ENCODE measurements around the gene ZNF157.
"Not testable (repeated sequence)": the region's sequence is repeated elsewhere in the genome, so short reads cannot be mapped to it uniquely, and the experiment has no call there.

Gene ZNF157

DNA sequence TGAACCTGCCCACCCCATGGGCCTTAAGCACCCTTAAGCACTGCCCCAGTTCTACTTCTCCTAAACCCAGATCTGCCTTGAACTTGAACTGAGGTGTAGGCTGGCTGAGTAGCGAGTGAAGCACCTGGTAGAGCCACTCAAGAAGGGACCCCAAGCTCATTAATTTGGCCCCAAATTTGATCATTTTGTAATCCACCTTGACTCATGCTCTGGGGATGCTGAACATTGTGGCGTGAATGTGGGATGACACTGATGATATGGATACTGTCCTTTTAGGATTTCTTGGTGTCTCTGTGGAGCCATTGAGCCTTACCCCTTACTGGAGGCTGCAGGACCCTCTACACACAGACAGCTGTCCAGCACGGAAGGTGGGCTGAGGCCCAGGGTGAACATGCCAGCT is at the start of gene ZNF157:
TSS of gene ZNF157 (plus strand) at position 301 of the 400 bp plus-strand sequence. CDS start at position 392, 91 bp downstream.
- DNase-seq = no peak

DNA sequence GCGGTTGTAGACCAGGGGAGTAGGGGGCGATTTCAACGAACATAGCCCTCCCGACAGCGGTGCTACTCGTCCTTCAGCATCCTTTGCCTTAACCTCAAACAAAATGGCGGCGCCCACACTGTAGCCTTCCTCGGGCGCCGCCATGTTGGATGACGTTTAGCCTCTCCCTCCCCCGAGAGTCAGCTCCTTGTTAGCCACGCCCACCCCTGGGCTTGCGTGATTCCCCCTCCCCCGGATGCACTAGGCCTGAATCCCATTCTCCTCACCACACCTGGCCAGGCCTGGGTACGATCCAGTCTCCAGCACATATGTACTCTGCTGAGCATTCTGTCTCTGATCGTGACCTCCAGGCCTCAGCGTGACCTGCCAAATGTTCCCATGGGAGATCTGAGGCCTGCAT is 49.0 kb upstream of the ZNF157 start:
- no peak for DNase-seq

DNA sequence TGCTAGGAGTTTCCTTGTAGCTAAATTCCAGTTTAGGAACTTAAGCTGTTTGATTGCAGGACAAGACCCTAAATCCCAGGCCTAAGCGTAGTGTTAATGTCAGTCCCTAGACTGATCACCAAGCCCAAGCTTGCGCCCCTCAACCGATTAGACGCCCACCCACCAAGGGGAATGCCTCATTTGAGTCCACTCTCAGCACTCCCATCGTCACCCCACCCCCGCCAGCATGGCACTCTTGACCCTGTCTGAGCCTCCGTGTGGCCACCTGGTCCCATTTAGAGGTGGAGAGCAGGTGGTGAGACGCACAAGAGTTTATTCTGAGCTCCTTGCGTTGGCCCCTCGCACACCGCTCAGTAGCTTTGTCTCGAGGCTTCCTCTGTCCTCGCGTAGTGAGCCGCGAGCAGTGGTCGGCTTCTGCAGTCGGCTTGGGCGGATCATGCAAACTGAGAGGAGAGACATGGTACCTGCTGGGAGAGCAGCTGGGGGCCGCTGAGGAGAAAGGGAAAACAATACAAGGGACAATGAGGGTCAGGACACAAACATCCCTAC is 48.5 kb upstream of the ZNF157 start:
- DNase-seq = no peak

DNA sequence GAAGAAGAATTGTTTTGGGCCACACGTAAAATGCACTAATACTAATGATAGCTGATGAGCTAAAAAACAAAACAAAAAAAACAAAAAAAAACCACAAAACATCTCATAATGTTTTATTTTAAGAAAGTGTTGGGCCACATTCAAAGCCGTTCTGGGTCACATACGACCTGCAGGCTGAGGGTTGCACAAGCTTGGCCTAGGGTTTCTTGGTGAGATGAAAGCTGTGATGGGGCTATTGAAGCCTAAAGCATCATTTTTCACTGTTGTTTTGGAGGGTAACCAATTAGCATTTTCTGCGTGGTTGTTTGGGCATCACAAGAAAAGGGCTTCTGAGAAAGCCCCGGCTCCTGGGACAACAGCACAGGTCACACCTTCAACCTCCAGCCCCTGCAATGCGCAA is 42.5 kb upstream of the ZNF157 start:
- no peak for DNase-seq

DNA sequence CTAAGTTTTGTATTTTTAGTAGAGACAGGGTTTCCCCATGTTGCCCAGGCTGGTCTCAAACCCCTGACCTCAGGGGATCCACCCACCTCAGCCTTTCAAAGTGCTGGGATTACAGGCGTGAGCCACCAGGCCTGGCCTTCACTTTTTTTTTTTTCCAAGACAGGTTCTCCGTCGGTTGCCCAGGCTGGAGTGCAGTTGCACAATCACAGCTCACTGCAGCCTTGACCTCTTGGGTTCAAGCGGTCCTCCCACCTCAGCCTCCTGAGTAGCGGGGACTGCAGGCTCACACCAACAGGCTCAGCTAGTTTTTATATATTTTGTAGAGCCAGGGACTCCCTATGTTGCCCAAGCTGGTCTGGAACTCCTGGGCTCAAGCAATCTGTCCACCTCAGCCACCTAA is 37.6 kb upstream of the ZNF157 start:
- not testable (repeated sequence) for DNase-seq

- no peak for DNase-seq
Observed at GRCh38 chrX:47351706-47352105, 18.7 kb upstream of the ZNF157 start.

GRCh38 chrX:47358387-47359065 is 11.9 kb upstream of the ZNF157 start:
- no peak for DNase-seq

DNA sequence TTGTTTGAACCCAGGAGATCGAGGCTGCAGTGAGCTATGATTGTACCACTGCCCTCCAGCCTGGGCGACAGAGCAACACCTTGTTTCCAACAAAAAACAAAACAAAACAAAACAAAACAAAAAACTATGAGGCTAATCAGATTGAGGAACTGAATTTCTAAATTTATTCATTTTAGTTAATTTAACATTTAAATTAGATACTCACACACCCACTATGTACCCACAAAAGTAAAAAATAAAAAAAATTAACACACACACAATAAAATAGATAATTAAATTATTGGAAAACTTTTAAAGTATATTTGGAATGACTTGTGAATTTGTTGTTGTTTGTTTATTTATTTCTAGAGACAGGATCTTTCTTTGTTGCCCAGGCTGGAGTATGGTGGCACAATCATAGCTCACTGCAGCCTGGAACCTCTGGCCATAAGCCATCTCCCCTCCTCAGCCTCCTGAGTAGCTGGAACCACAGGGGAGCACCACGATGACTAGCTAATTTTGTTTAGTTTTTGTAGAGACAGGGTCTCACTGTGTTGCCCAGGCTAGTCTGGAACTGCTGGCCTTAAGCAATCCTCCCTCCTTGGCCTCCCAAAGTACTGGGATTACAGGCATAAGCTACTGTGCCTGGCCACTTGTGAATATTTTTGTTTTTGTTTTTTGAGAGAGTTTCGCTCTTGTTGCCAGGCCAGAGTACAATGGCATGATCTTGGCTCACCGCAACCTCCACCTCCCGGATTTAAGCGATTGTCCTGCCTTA is 9.8 kb upstream of the ZNF157 start:
- no peak for DNase-seq

DNA sequence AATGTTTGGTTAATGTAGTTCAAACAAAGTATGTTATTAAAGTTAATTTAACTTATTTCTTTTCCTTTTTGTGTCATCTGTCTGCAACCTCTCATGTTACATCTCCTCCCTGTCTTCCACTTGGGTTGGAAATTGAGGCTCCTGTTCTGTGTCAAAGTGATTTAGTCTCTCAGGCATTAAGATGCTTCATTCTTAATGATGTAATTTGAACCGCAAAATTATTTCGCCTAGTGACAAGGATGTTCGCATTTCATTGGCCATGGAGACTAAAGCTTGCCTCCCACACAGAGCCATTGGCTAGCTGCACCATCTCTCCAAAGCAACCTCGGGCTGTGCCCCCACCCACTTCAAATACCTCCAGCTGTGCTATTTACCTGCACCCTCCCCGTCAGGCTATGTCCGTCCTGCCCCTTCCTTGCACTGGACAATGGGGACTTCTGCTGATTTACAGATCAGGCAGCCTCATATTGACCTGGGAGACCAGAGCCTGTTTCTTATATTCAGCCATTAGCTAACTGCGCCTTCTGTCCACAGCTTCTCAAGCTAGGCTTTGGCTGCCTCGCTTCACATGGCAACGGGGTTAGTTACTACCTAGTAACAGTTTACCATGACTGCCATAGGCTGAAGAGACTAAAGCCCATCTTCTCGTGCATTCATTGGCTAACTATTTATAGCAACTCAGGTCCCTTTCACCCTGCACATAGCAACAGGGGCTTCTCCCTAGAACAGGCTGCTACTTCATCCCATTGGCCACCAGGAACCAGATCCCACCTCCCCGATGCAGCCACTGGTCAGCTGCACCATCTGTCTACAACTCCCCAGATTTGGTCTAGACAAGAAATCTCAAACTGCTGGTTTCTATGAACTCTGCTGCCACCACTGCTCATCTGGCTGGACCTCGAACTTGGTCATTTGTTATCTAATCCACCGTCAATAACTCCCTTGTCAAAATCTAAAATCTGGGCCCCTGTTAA is 8.6 kb upstream of the ZNF157 start:
- DNase-seq = peak in 1 of 4 experiments; percentile 4

- peak; percentile 22 to 29 (median 26) for DNase-seq
Observed at GRCh38 chrX:47366041-47366722, 4.2 kb upstream of the ZNF157 start.

GRCh38 chrX:47373198-47373597 is 2.8 kb downstream of the ZNF157 start:
- no peak for DNase-seq

- peak in 3 of 4 experiments; percentile 8 to 39 (median 28) for DNase-seq
Observed at GRCh38 chrX:47380268-47380667, 9.9 kb downstream of the ZNF157 start.

DNA sequence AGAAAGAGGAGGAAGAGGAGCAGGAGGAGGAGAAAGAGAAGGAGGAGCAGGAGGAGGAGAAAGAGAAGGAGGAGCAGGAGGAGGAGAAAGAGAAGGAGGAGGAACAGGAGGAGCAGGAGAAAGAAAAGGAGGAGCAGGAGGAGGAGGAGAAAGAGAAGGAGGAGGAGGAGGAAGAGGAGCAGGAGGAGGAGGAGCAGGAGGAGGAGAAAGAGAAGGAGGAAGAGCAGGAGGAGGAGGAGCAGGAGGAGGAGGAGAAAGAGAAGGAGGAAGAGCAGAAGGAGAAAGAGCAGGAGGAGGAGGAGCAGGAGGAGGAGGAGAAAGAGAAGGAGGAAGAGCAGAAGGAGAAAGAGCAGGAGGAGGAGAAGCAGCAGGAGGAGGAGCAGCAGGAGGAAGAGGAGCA is 10.5 kb downstream of the ZNF157 start:
- DNase-seq = not testable (repeated sequence)

GRCh38 chrX:47384502-47384901 is 14.1 kb downstream of the ZNF157 start:
- DNase-seq = peak; percentile 18 to 42 (median 28)

- DNase-seq = no peak
Observed at GRCh38 chrX:47390780-47391179, 20.4 kb downstream of the ZNF157 start.

GRCh38 chrX:47413179-47413594 is 42.8 kb downstream of the ZNF157 start:
- no peak for DNase-seq

- DNase-seq = no peak
Observed at GRCh38 chrX:47420265-47420664, 49.9 kb downstream of the ZNF157 start.

DNA sequence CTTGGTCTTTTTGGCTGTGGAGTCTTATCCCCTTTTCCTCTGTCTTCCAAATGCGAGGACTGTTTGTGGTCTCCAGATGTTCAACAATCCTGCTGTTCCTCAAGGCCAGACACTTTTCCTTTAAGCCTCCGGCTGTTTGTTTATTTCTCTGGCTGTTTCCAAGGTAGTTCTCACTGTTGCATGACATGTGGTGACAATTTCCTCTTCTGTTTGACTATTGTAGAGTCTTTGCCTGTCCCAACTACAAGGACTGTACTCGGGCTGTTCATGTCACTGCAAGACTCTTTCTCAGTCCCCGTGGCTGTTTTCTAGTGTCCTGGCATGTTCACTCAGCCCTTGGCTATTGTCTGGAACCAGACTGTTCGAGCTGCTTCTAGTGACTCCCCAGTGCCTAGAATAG is 50.6 kb downstream of the ZNF157 start:
- no peak for DNase-seq

DNA sequence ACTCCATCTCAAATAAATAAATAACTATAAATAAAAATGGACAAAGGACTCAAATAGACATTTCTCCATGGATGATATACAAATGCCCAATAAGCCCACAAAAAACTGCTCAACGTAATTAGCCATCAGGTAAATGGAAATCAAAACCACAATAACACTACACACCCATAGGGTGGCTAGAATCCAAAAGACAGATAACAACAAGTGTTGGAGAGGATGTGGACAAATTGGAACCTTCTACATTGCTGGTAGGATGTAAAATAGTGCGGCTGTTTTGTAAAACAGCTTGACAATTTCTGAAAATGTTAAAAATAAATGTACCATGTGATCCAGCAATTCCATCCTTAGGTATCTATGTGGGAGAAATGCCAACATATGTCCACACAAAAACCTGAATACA is 52.1 kb downstream of the ZNF157 start:
- no peak for DNase-seq

GRCh38 chrX:47430925-47431324 is 60.5 kb downstream of the ZNF157 start:
- DNase-seq = no peak

- no peak for DNase-seq
Observed at GRCh38 chrX:47446431-47446830, 76.1 kb downstream of the ZNF157 start.

DNA sequence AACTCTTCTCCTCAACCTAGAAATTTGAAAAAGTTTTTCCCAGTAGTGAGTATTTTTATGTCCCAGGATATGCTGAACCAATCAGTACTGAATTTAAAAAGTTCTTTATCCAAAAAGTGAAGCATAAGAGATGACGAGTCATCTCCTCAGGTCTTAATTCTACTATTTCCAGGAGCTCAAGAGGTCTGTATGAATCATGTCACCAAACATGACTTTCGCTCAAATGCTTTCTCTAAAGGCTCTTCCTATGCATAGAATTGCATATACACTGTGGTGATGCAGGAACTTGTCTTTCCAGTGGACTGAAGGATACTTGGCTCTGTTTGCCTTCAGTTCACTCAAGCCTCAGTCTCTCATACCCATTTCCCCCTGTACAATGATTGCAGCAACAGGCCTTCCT is 76.6 kb downstream of the ZNF157 start:
- no peak for DNase-seq
